ENCODE results near the gene HSD3B1.

Gene HSD3B1

GRCh38 chr1:119477710-119478109 lies 29.3 kb upstream of the HSD3B1 start:
- no peaks in the 10 kb centered on the region for H3K9me3 Mint-ChIP-seq
- H3K27ac Mint-ChIP-seq (ENCODE audit: low read depth): no peak overlapping the region
- H3K36me3 Mint-ChIP-seq (ENCODE audit: insufficient read depth): no peaks in the 10 kb centered on the region
- no peaks in the 10 kb centered on the region for H3K27me3 Mint-ChIP-seq
- H3K4me1 Mint-ChIP-seq: no peaks in the 10 kb centered on the region
- H3K4me3 Mint-ChIP-seq: no peak overlapping the region
- ATAC-seq (replicated peaks; ENCODE audit: extremely low read depth, poor library complexity, severe bottlenecking) (no peak), DNase-seq (ENCODE audit: low spot score in 2 of 2) (no peak)

GRCh38 chr1:119480175-119480574 lies 26.8 kb upstream of the HSD3B1 start:
- Mint-ChIP-seq H3K4me3 (no peak overlapping the region), H3K36me3 (ENCODE audit: insufficient read depth) (no peaks in the 10 kb centered on the region), H3K4me1 (no peaks in the 10 kb centered on the region), H3K9me3 (no peaks in the 10 kb centered on the region), H3K27ac (ENCODE audit: low read depth) (no peak overlapping the region), H3K27me3 (no peaks in the 10 kb centered on the region)
- ATAC-seq (replicated peaks; ENCODE audit: extremely low read depth, poor library complexity, severe bottlenecking) (no peak), DNase-seq (ENCODE audit: low spot score in 2 of 2) (no peak)

- Mint-ChIP-seq H3K27ac (ENCODE audit: low read depth) (no peak overlapping the region), H3K36me3 (ENCODE audit: insufficient read depth) (no peaks in the 10 kb centered on the region), H3K27me3 (no peaks in the 10 kb centered on the region), H3K9me3 (no peaks in the 10 kb centered on the region), H3K4me1 (no peaks in the 10 kb centered on the region), H3K4me3 (no peak overlapping the region)
- no peak for DNase-seq (ENCODE audit: low spot score in 2 of 2)
- ATAC-seq (replicated peaks; ENCODE audit: extremely low read depth, poor library complexity, severe bottlenecking): no peak
Measured at GRCh38 chr1:119481951-119482350, 25.1 kb upstream of the HSD3B1 start.

GRCh38 chr1:119482517-119483425 lies 24.2 kb upstream of the HSD3B1 start:
- H3K27ac Mint-ChIP-seq (ENCODE audit: low read depth): no peak overlapping the region
- no peaks in the 10 kb centered on the region for H3K9me3 Mint-ChIP-seq
- H3K27me3 Mint-ChIP-seq: peaks cover 5% of the 10 kb centered on the region
- DNase-seq (ENCODE audit: low spot score in 2 of 2) (no peak), ATAC-seq (replicated peaks; ENCODE audit: extremely low read depth, poor library complexity, severe bottlenecking) (no peak)
- H3K4me1 Mint-ChIP-seq: no peaks in the 10 kb centered on the region
- H3K36me3 Mint-ChIP-seq (ENCODE audit: insufficient read depth): no peaks in the 10 kb centered on the region
- H3K4me3 Mint-ChIP-seq: no peak overlapping the region

- Mint-ChIP-seq H3K4me1 (no peaks in the 10 kb centered on the region), H3K27me3 (peaks cover 14% of the 10 kb centered on the region), H3K9me3 (no peaks in the 10 kb centered on the region), H3K36me3 (ENCODE audit: insufficient read depth) (no peaks in the 10 kb centered on the region), H3K4me3 (no peak overlapping the region), H3K27ac (ENCODE audit: low read depth) (no peak overlapping the region)
- ATAC-seq (replicated peaks; ENCODE audit: extremely low read depth, poor library complexity, severe bottlenecking) (no peak), DNase-seq (ENCODE audit: low spot score in 2 of 2) (no peak)
Measured at GRCh38 chr1:119483441-119484200, 23.4 kb upstream of the HSD3B1 start.

GRCh38 chr1:119485201-119485600 lies 21.8 kb upstream of the HSD3B1 start:
- Mint-ChIP-seq H3K36me3 (ENCODE audit: insufficient read depth) (no peaks in the 10 kb centered on the region), H3K27ac (ENCODE audit: low read depth) (no peak overlapping the region), H3K9me3 (no peaks in the 10 kb centered on the region), H3K4me1 (no peaks in the 10 kb centered on the region), H3K4me3 (no peak overlapping the region), H3K27me3 (peaks cover 20% of the 10 kb centered on the region)
- ATAC-seq (replicated peaks; ENCODE audit: extremely low read depth, poor library complexity, severe bottlenecking): no peak
- no peak for DNase-seq (ENCODE audit: low spot score in 2 of 2)

GRCh38 chr1:119488216-119488615 lies 18.8 kb upstream of the HSD3B1 start:
- H3K9me3 Mint-ChIP-seq: no peaks in the 10 kb centered on the region
- no peaks in the 10 kb centered on the region for H3K4me1 Mint-ChIP-seq
- H3K27ac Mint-ChIP-seq (ENCODE audit: low read depth): no peak overlapping the region
- DNase-seq (ENCODE audit: low spot score in 2 of 2) (no peak), ATAC-seq (replicated peaks; ENCODE audit: extremely low read depth, poor library complexity, severe bottlenecking) (no peak)
- H3K4me3 Mint-ChIP-seq: no peak overlapping the region
- H3K36me3 Mint-ChIP-seq (ENCODE audit: insufficient read depth): no peaks in the 10 kb centered on the region
- peaks cover 20% of the 10 kb centered on the region for H3K27me3 Mint-ChIP-seq

GRCh38 chr1:119489201-119489600 lies 17.8 kb upstream of the HSD3B1 start:
- ATAC-seq (replicated peaks; ENCODE audit: extremely low read depth, poor library complexity, severe bottlenecking): no peak
- no peak overlapping the region for H3K4me3 Mint-ChIP-seq
- no peaks in the 10 kb centered on the region for H3K4me1 Mint-ChIP-seq
- no peak overlapping the region for H3K27ac Mint-ChIP-seq (ENCODE audit: low read depth)
- H3K36me3 Mint-ChIP-seq (ENCODE audit: insufficient read depth): no peaks in the 10 kb centered on the region
- peaks cover 20% of the 10 kb centered on the region for H3K27me3 Mint-ChIP-seq
- no peak for DNase-seq (ENCODE audit: low spot score in 2 of 2)
- no peaks in the 10 kb centered on the region for H3K9me3 Mint-ChIP-seq

- H3K27ac Mint-ChIP-seq (ENCODE audit: low read depth): no peak overlapping the region
- H3K36me3 Mint-ChIP-seq (ENCODE audit: insufficient read depth): no peaks in the 10 kb centered on the region
- H3K27me3 Mint-ChIP-seq: peaks cover 20% of the 10 kb centered on the region
- no peaks in the 10 kb centered on the region for H3K4me1 Mint-ChIP-seq
- ATAC-seq (replicated peaks; ENCODE audit: extremely low read depth, poor library complexity, severe bottlenecking): no peak
- no peaks in the 10 kb centered on the region for H3K9me3 Mint-ChIP-seq
- DNase-seq (ENCODE audit: low spot score in 2 of 2): no peak
- H3K4me3 Mint-ChIP-seq: no peak overlapping the region
Measured at GRCh38 chr1:119490925-119491324, 16.1 kb upstream of the HSD3B1 start.

GRCh38 chr1:119492763-119493162 lies 14.2 kb upstream of the HSD3B1 start:
- DNase-seq (ENCODE audit: low spot score in 2 of 2) (no peak), ATAC-seq (replicated peaks; ENCODE audit: extremely low read depth, poor library complexity, severe bottlenecking) (no peak)
- H3K27ac Mint-ChIP-seq (ENCODE audit: low read depth): no peak overlapping the region
- H3K9me3 Mint-ChIP-seq: peaks cover 5% of the 10 kb centered on the region
- no peaks in the 10 kb centered on the region for H3K36me3 Mint-ChIP-seq (ENCODE audit: insufficient read depth)
- H3K4me3 Mint-ChIP-seq: no peak overlapping the region
- H3K4me1 Mint-ChIP-seq: no peaks in the 10 kb centered on the region
- peaks cover 24% of the 10 kb centered on the region for H3K27me3 Mint-ChIP-seq

GRCh38 chr1:119504831-119505230 lies 2.2 kb upstream of the HSD3B1 start:
- Mint-ChIP-seq H3K27me3 (no peaks in the 10 kb centered on the region), H3K4me1 (no peaks in the 10 kb centered on the region), H3K27ac (ENCODE audit: low read depth) (no peak overlapping the region), H3K36me3 (ENCODE audit: insufficient read depth) (no peaks in the 10 kb centered on the region), H3K4me3 (no peak overlapping the region), H3K9me3 (no peaks in the 10 kb centered on the region)
- no peak for ATAC-seq (replicated peaks; ENCODE audit: extremely low read depth, poor library complexity, severe bottlenecking)
- no peak for DNase-seq (ENCODE audit: low spot score in 2 of 2)

GRCh38 chr1:119510046-119510445 lies 3.0 kb downstream of the HSD3B1 start:
- Mint-ChIP-seq H3K27ac (ENCODE audit: low read depth) (no peak overlapping the region), H3K27me3 (peaks cover 7% of the 10 kb centered on the region), H3K36me3 (ENCODE audit: insufficient read depth) (no peaks in the 10 kb centered on the region), H3K4me3 (no peak overlapping the region), H3K4me1 (no peaks in the 10 kb centered on the region), H3K9me3 (no peaks in the 10 kb centered on the region)
- ATAC-seq (replicated peaks; ENCODE audit: extremely low read depth, poor library complexity, severe bottlenecking): no peak
- DNase-seq (ENCODE audit: low spot score in 2 of 2): no peak

GRCh38 chr1:119515221-119515620 lies 8.2 kb downstream of the HSD3B1 start:
- Mint-ChIP-seq H3K27ac (ENCODE audit: low read depth) (no peak overlapping the region), H3K4me1 (no peaks in the 10 kb centered on the region), H3K27me3 (peaks cover 7% of the 10 kb centered on the region), H3K36me3 (ENCODE audit: insufficient read depth) (no peaks in the 10 kb centered on the region), H3K4me3 (no peak overlapping the region), H3K9me3 (no peaks in the 10 kb centered on the region)
- DNase-seq (ENCODE audit: low spot score in 2 of 2) (no peak), ATAC-seq (replicated peaks; ENCODE audit: extremely low read depth, poor library complexity, severe bottlenecking) (no peak)

Measured in central memory CD8-positive, alpha-beta T cell (primary cell).